CD8-positive, alpha-beta memory T cell (primary cell): ENCODE data around the gene DTX1. TPM values are rescaled to one million over a fixed set of nuclear protein-coding genes. Genes with fewer than 3 reads are reported as not detected.

Experiments
- CTCF ChIA-PET: fragments of 350-600 bp; sonication (Branson Sonifier 250); formaldehyde crosslinking; loops from one replicate; lab custom pipeline; 2021; ENCODE audit warnings: antibody characterized with exemption; lab: Charles Lee
- POLR2A ChIA-PET: fragments of 350-600 bp; sonication (Branson Sonifier 250); formaldehyde crosslinking; loops from one replicate; lab custom pipeline; 2021; ENCODE audit warnings: antibody characterized with exemption; lab: Charles Lee
- DNase-seq, 5 donors: peaks; one replicate each; pipeline versions ENCODE4 v3.0.0 to v3.0.0-alpha.2; 2020 to 2022; ENCODE audit warnings: mixed read lengths in 1 of 5
- H3K27ac ChIP-seq: one replicate; pipeline ENCODE4 v1.7.0; 2013; ENCODE audit warnings: low read depth, mild to moderate bottlenecking, low read length, moderate library complexity
- H3K27me3 ChIP-seq: 2 replicates; pipeline ENCODE4 v1.7.0; 2013; ENCODE audit warnings: low read length, mild to moderate bottlenecking; ENCODE audit not compliant: insufficient read depth, poor library complexity, severe bottlenecking
- H3K36me3 ChIP-seq: 2 replicates; pipeline ENCODE4 v1.7.0; 2013; ENCODE audit warnings: mild to moderate bottlenecking, low read length, moderate library complexity; ENCODE audit not compliant: insufficient read depth
- H3K4me1 ChIP-seq: 2 replicates; pipeline ENCODE4 v1.7.0; 2013; ENCODE audit warnings: mild to moderate bottlenecking, low read length, moderate library complexity; ENCODE audit not compliant: insufficient read depth
- H3K4me3 ChIP-seq: 2 replicates; pipeline ENCODE4 v1.7.0; 2013; ENCODE audit warnings: mild to moderate bottlenecking, low read length
- H3K9me3 ChIP-seq: 2 replicates; pipeline ENCODE4 v1.7.0; 2013; ENCODE audit warnings: mild to moderate bottlenecking, low read length
- H3K27ac Mint-ChIP-seq, 8 donors: one replicate each; pipeline ENCODE4 v1.8.0; 2020 to 2021; ENCODE audit warnings: mixed read lengths in 8 of 8, mild to moderate bottlenecking in 6 of 8, inconsistent platforms in 3 of 8, moderate library complexity in 3 of 8
- H3K27me3 Mint-ChIP-seq, 2 donors: one replicate each; pipeline ENCODE4 v1.8.0; 2020 to 2021; ENCODE audit warnings: mixed read lengths in 2 of 2, mild to moderate bottlenecking in 1 of 2, moderate library complexity in 1 of 2
- H3K36me3 Mint-ChIP-seq, 3 donors: one replicate each; pipeline ENCODE4 v1.8.0; 2020 to 2021; ENCODE audit warnings: mixed read lengths in 3 of 3, inconsistent platforms in 1 of 3, mild to moderate bottlenecking in 1 of 3
- H3K4me1 Mint-ChIP-seq, 3 donors: one replicate each; pipeline ENCODE4 v1.8.0; 2020 to 2021; ENCODE audit warnings: mixed read lengths in 3 of 3, inconsistent platforms in 1 of 3, mild to moderate bottlenecking in 1 of 3
- H3K4me3 Mint-ChIP-seq, 7 donors: one replicate each; pipeline ENCODE4 v1.8.0; 2020 to 2021; ENCODE audit warnings: mixed read lengths in 7 of 7, mild to moderate bottlenecking in 6 of 7, moderate library complexity in 4 of 7, inconsistent platforms in 2 of 7
- H3K9me3 Mint-ChIP-seq, 5 donors: one replicate each; pipeline ENCODE4 v1.8.0; 2020 to 2022; ENCODE audit warnings: mixed read lengths in 5 of 5, mild to moderate bottlenecking in 3 of 5, moderate library complexity in 2 of 5, inconsistent platforms in 1 of 5
- polyA plus RNA-seq: library from polyadenylated mRNA; unstranded; fragments of 300-500 nt; fragmentation: Illumina TruSeq; gene quantifications from one replicate; pipeline ENCODE4 v1.2.3, GENCODE V29; 2021
- total RNA-seq, 2 experiments: library from RNA; stranded (reverse); gene quantifications; one replicate each; pipeline ENCODE4 v1.2.3, GENCODE V29; 2021

The DTX1 gene
- 1 to 10 TPM; 2.0 to 2.2 TPM for total RNA-seq
- polyA plus RNA-seq: 0.98 TPM

GRCh38 chr12:113056631-113057488 lies at the start of gene DTX1:
Gene DTX1, plus strand, starts transcription at chr12:113056730. Its CDS starts 1,463 bp downstream, at chr12:113058193.
- Histone ChIP-seq H3K4me3 (peak within 1 kb of the TSS; percentile 66), H3K27ac (no peak within 1 kb of the TSS), H3K27me3 (no peaks in the 10 kb centered on the region), H3K36me3 (no peaks in the 10 kb centered on the region), H3K4me1 (peaks cover 47% of the 10 kb centered on the region), H3K9me3 (no peaks in the 10 kb centered on the region)
- Mint-ChIP-seq H3K4me3 (peak within 1 kb of the TSS; percentile 61 to 87 (median 79)), H3K36me3 (no peaks in the 10 kb centered on the region), H3K9me3 (no peaks in the 10 kb centered on the region), H3K27me3 (peaks cover 0 to 4% of the 10 kb centered on the region in 2 donors), H3K27ac (peak within 1 kb of the TSS in 4 of 8 donors; percentile 7 to 74 (median 70)), H3K4me1 (peaks cover 8 to 10% (median 10%) of the 10 kb centered on the region in 3 donors)
- POLR2A ChIA-PET: interaction anchor here (0.5 kb wide), 1 partner anchor 293 kb away, joined by 4 read pairs; no protein-coding TSS in a partner anchor
- peak in 2 of 5 donors; percentile 26 to 27 for DNase-seq
- CTCF ChIA-PET: no interaction called here

- Histone ChIP-seq H3K9me3 (no peaks in the 10 kb centered on the region), H3K36me3 (peaks cover 82% of the 10 kb centered on the region), H3K27ac (no peak overlapping the region), H3K4me1 (no peaks in the 10 kb centered on the region), H3K4me3 (no peak overlapping the region), H3K27me3 (no peaks in the 10 kb centered on the region)
- Mint-ChIP-seq H3K9me3 (peaks cover 0 to 14% (median 7%) of the 10 kb centered on the region in 5 donors), H3K27me3 (no peaks in the 10 kb centered on the region), H3K27ac (peak overlapping the region in 2 of 8 donors; percentile 17 to 54), H3K4me1 (no peaks in the 10 kb centered on the region), H3K36me3 (peaks cover 38 to 98% (median 52%) of the 10 kb centered on the region in 3 donors), H3K4me3 (no peak overlapping the region)
- DNase-seq: no peak
- ChIA-PET POLR2A (no interaction called here), CTCF (interaction anchor here (0.8 to 3.3 kb wide), 3 partner anchors 9 to 14 kb away, joined by 3 to 14 read pairs (median 4); no protein-coding TSS in a partner anchor)
Observed at GRCh38 chr12:113007166-113007565, 49.4 kb upstream of the DTX1 start.

GRCh38 chr12:113010701-113011100 lies 45.8 kb upstream of the DTX1 start:
- H3K27me3 ChIP-seq: no peaks in the 10 kb centered on the region
- POLR2A ChIA-PET: no interaction called here
- H3K4me3 Mint-ChIP-seq: no peak overlapping the region
- H3K4me3 ChIP-seq: no peak overlapping the region
- no peaks in the 10 kb centered on the region for H3K27me3 Mint-ChIP-seq
- H3K27ac Mint-ChIP-seq: peak overlapping the region in 1 of 8 donors; percentile 59
- H3K36me3 Mint-ChIP-seq: peaks cover 38 to 64% (median 50%) of the 10 kb centered on the region in 3 donors
- no peaks in the 10 kb centered on the region for H3K4me1 Mint-ChIP-seq
- peaks cover 49% of the 10 kb centered on the region for H3K36me3 ChIP-seq
- no peaks in the 10 kb centered on the region for H3K4me1 ChIP-seq
- no peaks in the 10 kb centered on the region for H3K9me3 ChIP-seq
- DNase-seq: no peak
- H3K9me3 Mint-ChIP-seq: peaks cover 0 to 14% (median 7%) of the 10 kb centered on the region in 5 donors
- CTCF ChIA-PET: no interaction called here
- H3K27ac ChIP-seq: no peak overlapping the region

- H3K4me3 Mint-ChIP-seq: no peak overlapping the region
- CTCF ChIA-PET: no interaction called here
- no peak overlapping the region for H3K27ac Mint-ChIP-seq
Observed at GRCh38 chr12:113014565-113014964, 42.0 kb upstream of the DTX1 start.

GRCh38 chr12:113016796-113017195 lies 39.7 kb upstream of the DTX1 start:
- Histone ChIP-seq H3K27ac (no peak overlapping the region), H3K36me3 (no peaks in the 10 kb centered on the region), H3K9me3 (no peaks in the 10 kb centered on the region), H3K27me3 (no peaks in the 10 kb centered on the region), H3K4me1 (no peaks in the 10 kb centered on the region), H3K4me3 (no peak overlapping the region)
- Mint-ChIP-seq H3K9me3 (peaks cover 0 to under 1% (median 0%) of the 10 kb centered on the region in 5 donors), H3K4me1 (no peaks in the 10 kb centered on the region), H3K4me3 (no peak overlapping the region), H3K36me3 (peaks cover under 1 to 5% (median 3%) of the 10 kb centered on the region in 3 donors), H3K27me3 (peaks cover 0 to 1% of the 10 kb centered on the region in 2 donors), H3K27ac (no peak overlapping the region)
- POLR2A ChIA-PET: no interaction called here
- CTCF ChIA-PET: interaction anchor here (1.4 kb wide), 1 partner anchor 24 kb away, joined by 3 read pairs; no protein-coding TSS in a partner anchor
- DNase-seq: no peak

More at GRCh38 chr12:113014565-113014964, 42.0 kb upstream of the DTX1 start:
- Histone ChIP-seq H3K27ac (no peak overlapping the region), H3K36me3 (peaks cover 19% of the 10 kb centered on the region), H3K9me3 (no peaks in the 10 kb centered on the region), H3K4me1 (no peaks in the 10 kb centered on the region), H3K4me3 (no peak overlapping the region), H3K27me3 (no peaks in the 10 kb centered on the region)
- no peak for DNase-seq
- peaks cover 23 to 25% (median 24%) of the 10 kb centered on the region in 3 donors for H3K36me3 Mint-ChIP-seq
- no peaks in the 10 kb centered on the region for H3K4me1 Mint-ChIP-seq
- peaks cover 0 to 14% (median 7%) of the 10 kb centered on the region in 5 donors for H3K9me3 Mint-ChIP-seq
- H3K27me3 Mint-ChIP-seq: peaks cover 0 to 1% of the 10 kb centered on the region in 2 donors
- POLR2A ChIA-PET: interaction anchor here (0.6 kb wide), 1 partner anchor 10 kb away, joined by 3 read pairs; no protein-coding TSS in a partner anchor

GRCh38 chr12:113019025-113019424 lies 37.5 kb upstream of the DTX1 start:
- no peak for DNase-seq
- H3K4me3 ChIP-seq: no peak overlapping the region
- Mint-ChIP-seq H3K27ac (no peak overlapping the region), H3K9me3 (no peaks in the 10 kb centered on the region), H3K4me1 (no peaks in the 10 kb centered on the region), H3K4me3 (no peak overlapping the region), H3K27me3 (peaks cover 0 to 1% of the 10 kb centered on the region in 2 donors), H3K36me3 (no peaks in the 10 kb centered on the region)
- ChIA-PET CTCF (interaction anchor here (1.3 to 1.4 kb wide), 2 partner anchors 12 to 26 kb away, joined by 3 to 4 read pairs; no protein-coding TSS in a partner anchor), POLR2A (interaction anchor here (0.6 kb wide), 1 partner anchor 41 kb away, joined by 3 read pairs; the partner anchor contains the start of gene OAS2)
- no peak overlapping the region for H3K27ac ChIP-seq
- H3K36me3 ChIP-seq: no peaks in the 10 kb centered on the region
- no peaks in the 10 kb centered on the region for H3K4me1 ChIP-seq
- H3K27me3 ChIP-seq: no peaks in the 10 kb centered on the region
- H3K9me3 ChIP-seq: no peaks in the 10 kb centered on the region

GRCh38 chr12:113021500-113021899 lies 35.0 kb upstream of the DTX1 start:
- H3K4me1 Mint-ChIP-seq: no peaks in the 10 kb centered on the region
- no peak for DNase-seq
- no peak overlapping the region for H3K4me3 Mint-ChIP-seq
- Histone ChIP-seq H3K36me3 (no peaks in the 10 kb centered on the region), H3K4me1 (no peaks in the 10 kb centered on the region), H3K4me3 (no peak overlapping the region), H3K27me3 (no peaks in the 10 kb centered on the region), H3K27ac (no peak overlapping the region), H3K9me3 (no peaks in the 10 kb centered on the region)
- H3K9me3 Mint-ChIP-seq: no peaks in the 10 kb centered on the region
- H3K36me3 Mint-ChIP-seq: peaks cover 0 to 4% (median 0%) of the 10 kb centered on the region in 3 donors
- POLR2A ChIA-PET: no interaction called here
- peaks cover 0 to 2% of the 10 kb centered on the region in 2 donors for H3K27me3 Mint-ChIP-seq
- H3K27ac Mint-ChIP-seq: no peak overlapping the region
- CTCF ChIA-PET: interaction anchor here (1.4 to 1.6 kb wide), 2 partner anchors 9 to 28 kb away, joined by 4 to 5 read pairs; no protein-coding TSS in a partner anchor
